Smooth muscle cell (in vitro differentiated cells): ENCODE data around the gene DMRTB1. TPM values are rescaled to one million over a fixed set of nuclear protein-coding genes. Genes with fewer than 3 reads are reported as not detected.

ENCODE experiments used
- DNase-seq: peaks from one replicate; lab custom pipeline; 2025; ENCODE audit not compliant: unreplicated experiment; lab: John Stamatoyannopoulos, UW
- H2AFZ ChIP-seq: fragments of 200-600 bp; sonication (generic); 2 replicates; pipeline ENCODE4 v1.6.0; 2016; ENCODE audit warnings: antibody characterized with exemption, low read depth, mild to moderate bottlenecking
- H3F3A ChIP-seq: fragments of 200-600 bp; sonication (generic); 2 replicates; pipeline ENCODE4 v1.6.0; 2017; ENCODE audit warnings: antibody characterized with exemption, low read depth
- H3K27ac ChIP-seq: fragments of 200-600 bp; sonication (generic); 2 replicates; pipeline ENCODE4 v1.5.1; 2016; ENCODE audit warnings: low read depth, mild to moderate bottlenecking
- H3K27me3 ChIP-seq: fragments of 200-600 bp; sonication (generic); 2 replicates; pipeline ENCODE4 v1.6.1; 2016; ENCODE audit warnings: low read depth, mild to moderate bottlenecking
- H3K36me3 ChIP-seq: fragments of 200-600 bp; sonication (generic); 2 replicates; pipeline ENCODE4 v1.5.1; 2016; ENCODE audit warnings: low read depth
- H3K4me1 ChIP-seq: fragments of 200-600 bp; sonication (generic); 2 replicates; pipeline ENCODE4 v1.5.1; 2016; ENCODE audit warnings: low read depth
- H3K4me2 ChIP-seq: fragments of 200-600 bp; sonication (generic); 2 replicates; pipeline ENCODE4 v1.6.0; 2016; ENCODE audit warnings: mild to moderate bottlenecking
- H3K4me3 ChIP-seq: fragments of 200-600 bp; sonication (generic); 2 replicates; pipeline ENCODE4 v1.5.1; 2016; ENCODE audit warnings: mild to moderate bottlenecking
- H3K79me2 ChIP-seq: fragments of 200-600 bp; sonication (generic); 2 replicates; pipeline ENCODE4 v1.6.0; 2016; ENCODE audit warnings: low read depth, mild to moderate bottlenecking
- H3K9ac ChIP-seq: fragments of 200-600 bp; sonication (generic); 2 replicates; pipeline ENCODE4 v1.6.0; 2016; ENCODE audit warnings: low read depth
- H3K9me3 ChIP-seq: fragments of 200-600 bp; sonication (generic); replicated peaks from 2 replicates; pipeline ENCODE4 v1.5.1; 2016; ENCODE audit warnings: low read depth
- H4K20me1 ChIP-seq: fragments of 200-600 bp; sonication (generic); 2 replicates; pipeline ENCODE4 v1.6.0; 2016; ENCODE audit warnings: low read depth
- CTCF ChIP-seq: fragments of 200-600 bp; sonication (generic); IDR thresholded peaks from 2 replicates; pipeline ENCODE4 v1.5.1; 2017; ENCODE audit warnings: borderline replicate concordance, mild to moderate bottlenecking, antibody characterized with exemption; ENCODE audit not compliant: insufficient read depth, poor library complexity, severe bottlenecking
- WGBS: methylation state at CpG from one replicate; pipeline ENCODE4 v1.1.7; 2016; ENCODE audit warnings: low lambda C conversion rate; 5-methylcytosine and 5-hydroxymethylcytosine counted together
- polyA plus RNA-seq: library from polyadenylated mRNA; unstranded; fragments of >200 nt; fragmentation: Nextera tagmentation; extraction: Ambion mirVana; gene quantifications from 2 replicates; pipeline ENCODE4 v1.2.1, GENCODE V29; 2016
- total RNA-seq: library from RNA; depleted of rRNA; stranded (reverse); fragments of >200 nt; gene quantifications from 2 replicates; pipeline ENCODE4 v1.2.3, GENCODE V29; 2014

DMRTB1 gene
- total and polyA plus RNA-seq, 2 experiments from 2014 or later = not detected

GRCh38 chr1:53508056-53508990 lies 49.1 kb downstream of the DMRTB1 start:
- Histone ChIP-seq H2AFZ (no peak overlapping the region), H3K4me3 (no peak overlapping the region), H3F3A (peaks cover 5% of the 10 kb centered on the region), H3K27me3 (no peaks in the 10 kb centered on the region), H3K9me3 (no peaks in the 10 kb centered on the region), H3K27ac (no peak overlapping the region), H3K9ac (no peak overlapping the region), H3K36me3 (no peaks in the 10 kb centered on the region), H3K4me2 (no peak overlapping the region), H4K20me1 (no peaks in the 10 kb centered on the region), H3K4me1 (peaks cover 20% of the 10 kb centered on the region), H3K79me2 (no peaks in the 10 kb centered on the region)
- TF ChIP-seq CTCF = no peak
- 95% methylated on average over 22 of the region's 22 CpGs for WGBS
- no peak for DNase-seq

- no peaks in the 10 kb centered on the region for H3K36me3 ChIP-seq
- H3K9me3 ChIP-seq = no peaks in the 10 kb centered on the region
- H2AFZ ChIP-seq = no peak overlapping the region
- no peak overlapping the region for H3K4me3 ChIP-seq
- H3F3A ChIP-seq = peaks cover 5% of the 10 kb centered on the region
- H3K9ac ChIP-seq = no peak overlapping the region
- peaks cover 12% of the 10 kb centered on the region for H3K4me1 ChIP-seq
- no peak overlapping the region for H3K27ac ChIP-seq
- DNase-seq = no peak
- no peaks in the 10 kb centered on the region for H4K20me1 ChIP-seq
- H3K79me2 ChIP-seq = no peaks in the 10 kb centered on the region
- no peak for TF ChIP-seq CTCF
- WGBS = 81% methylated on average over 20 of the region's 23 CpGs
- H3K4me2 ChIP-seq = peak overlapping the region; percentile 48
- H3K27me3 ChIP-seq = no peaks in the 10 kb centered on the region
Observed at GRCh38 chr1:53508991-53509666, 49.9 kb downstream of the DMRTB1 start.

- no peaks in the 10 kb centered on the region for H3K36me3 ChIP-seq
- no peak overlapping the region for H2AFZ ChIP-seq
- H4K20me1 ChIP-seq = no peaks in the 10 kb centered on the region
- TF ChIP-seq CTCF = no peak
- peaks cover 11% of the 10 kb centered on the region for H3K4me1 ChIP-seq
- no peak overlapping the region for H3K9ac ChIP-seq
- no peaks in the 10 kb centered on the region for H3K27me3 ChIP-seq
- H3F3A ChIP-seq = peaks cover 5% of the 10 kb centered on the region
- no peaks in the 10 kb centered on the region for H3K9me3 ChIP-seq
- H3K4me3 ChIP-seq = no peak overlapping the region
- no peaks in the 10 kb centered on the region for H3K79me2 ChIP-seq
- 94% methylated on average over 12 of the region's 13 CpGs for WGBS
- no peak for DNase-seq
- H3K27ac ChIP-seq = no peak overlapping the region
- peak overlapping the region; percentile 48 for H3K4me2 ChIP-seq
Observed at GRCh38 chr1:53509775-53510174, 50.6 kb downstream of the DMRTB1 start.
